Measurements from ENCODE around the gene RIN2. TPM values are rescaled to one million over a fixed set of nuclear protein-coding genes. Genes with fewer than 3 reads are reported as not detected.

Gene RIN2
- total and polyA plus RNA-seq, 2 of the 4 experiments (the other 2 are of a cell fraction) = 16.1 to 72.2 TPM

- no peak overlapping the region for H3K27ac ChIP-seq (ENCODE audit: insufficient read depth, low read length)
- H3K4me1 ChIP-seq (ENCODE audit: control insufficient read depth, insufficient read depth, low read length) = peaks cover 14% of the 10 kb centered on the region; the same call in 1 of the 2 replicates
- no peaks in the 10 kb centered on the region for H3K36me3 ChIP-seq (ENCODE audit: control insufficient read depth, insufficient read depth, low read length)
- H3K14ac ChIP-seq (replicated peaks; ENCODE audit: low read depth, low read length) = no peak overlapping the region
- H4K20me1 ChIP-seq (ENCODE audit: insufficient read depth, low read length) = no peaks in the 10 kb centered on the region
- H2AK9ac ChIP-seq (replicated peaks; ENCODE audit: low read depth, low read length, poor library complexity) = no peak overlapping the region
- no peak overlapping the region for H2AFZ ChIP-seq (replicated peaks; ENCODE audit: low read length, poor library complexity)
- H3K56ac ChIP-seq (ENCODE audit: extremely low read depth, insufficient read depth, low read length) = no peak overlapping the region
- H3K9ac ChIP-seq (ENCODE audit: low read depth, low read length) = no peak overlapping the region
- no peak overlapping the region for H3K4me3 ChIP-seq (ENCODE audit: insufficient read depth, low read depth, low read length)
- TF ChIP-seq RAD21 (IDR thresholded peaks at IDR 0.05; ENCODE audit: low read length) (no peak), CTCF (conservative IDR thresholded peaks at IDR 0.05; ENCODE audit: low read depth, low read length) (no peak), ELK1 (IDR thresholded peaks at IDR 0.05; ENCODE audit: borderline replicate concordance, low read depth, low read length) (no peak), NFE2L2 (IDR thresholded peaks at IDR 0.05; ENCODE audit: low read depth, low read length) (no peak), RFX5 (IDR thresholded peaks at IDR 0.05; ENCODE audit: low read depth, low read length) (no peak), MAFK (IDR thresholded peaks at IDR 0.05; ENCODE audit: low read depth, low read length) (no peak)
- ChIA-PET POLR2A (ENCODE audit: unreplicated experiment) (no interaction called here), CTCF (interaction anchor here (1.1 kb wide), 1 partner anchor 21 kb away, joined by 3 read pairs; no protein-coding TSS in a partner anchor)
- H3K4me2 ChIP-seq (ENCODE audit: low read depth, low read length) = no peak overlapping the region
- H3K4ac ChIP-seq (ENCODE audit: low read depth, low read length) = no peak overlapping the region
- in situ Hi-C loops (cut with MboI; ENCODE audit: low sequenced_read_pairs) (no loop called here), intact Hi-C loops (cut with micrococcal nuclease) (no loop called here), dilution Hi-C loops (cut with HindIII; ENCODE audit: low sequenced_read_pairs, unreplicated experiment) (no loop called here)
- no peak overlapping the region for H3K23ac ChIP-seq (ENCODE audit: low read depth, low read length)
- BruUV-seq (replicated peaks) = no TSS peak
- H2BK20ac ChIP-seq (ENCODE audit: low read depth, low read length) = no peak overlapping the region
- H3K79me1 ChIP-seq (ENCODE audit: low read depth in 1 of 2, low read length in 2 of 2) = no peaks in the 10 kb centered on the region
- no peak overlapping the region for H2BK5ac ChIP-seq (ENCODE audit: low read depth, low read length, poor library complexity, severe bottlenecking)
- peaks cover 12% of the 10 kb centered on the region; the same call in 1 of the 2 replicates for H3K9me3 ChIP-seq (ENCODE audit: control insufficient read depth, insufficient read depth, low read length)
- no peak overlapping the region for H2BK120ac ChIP-seq (ENCODE audit: low read depth, low read length)
- H4K8ac ChIP-seq (ENCODE audit: low read depth in 2 of 2, low read length in 2 of 2) = no peak overlapping the region
- H2BK15ac ChIP-seq (ENCODE audit: low read depth, low read length) = no peak overlapping the region
- no peak overlapping the region for H4K5ac ChIP-seq (ENCODE audit: low read depth, low read length)
- H3K18ac ChIP-seq (ENCODE audit: low read depth, low read length) = no peak overlapping the region
- no peak overlapping the region for H4K91ac ChIP-seq (ENCODE audit: insufficient read depth, low read depth, low read length)
- peaks cover 13% of the 10 kb centered on the region for H3K27me3 ChIP-seq (ENCODE audit: control insufficient read depth, insufficient read depth, low read length)
- WGBS, 2 experiments (ENCODE audit: extremely low coverage in 2 of 2, insufficient read length in 1 of 2) = no CpG with 5 or more reads among the region's 1 CpG
- peaks cover 6% of the 10 kb centered on the region for H3K9me1 ChIP-seq (ENCODE audit: insufficient read depth, low read length)
- DNase-seq (no peak), ATAC-seq (ENCODE audit: low read depth) (no peak)
- H2AK5ac ChIP-seq (ENCODE audit: low read depth, low read length) = no peak overlapping the region
Measured at GRCh38 chr20:19714579-19714840, 43.5 kb upstream of the RIN2 start.

All from IMR-90 (cell line).